Erythroblast (primary cell): ENCODE measurements around the gene SHOC1.
A peak's percentile ranks its signal among the peaks of the same experiment; 100 is the strongest.

ENCODE experiments used
- DNase-seq, 2 experiments: peaks; one replicate each; lab custom pipeline; 2025; lab: John Stamatoyannopoulos, UW
- GATA1 ChIP-seq: IDR thresholded peaks from 2 replicates; pipeline ENCODE4 v1.6.1; 2011; ENCODE audit warnings: low read depth, mild to moderate bottlenecking, control low read depth, low read length, moderate library complexity
- POLR2A ChIP-seq: IDR thresholded peaks from 2 replicates; pipeline ENCODE4 v1.6.1; 2011; ENCODE audit warnings: mild to moderate bottlenecking, low read length

SHOC1 gene

GRCh38 chr9:111794835-111795556 lies at the start of gene SHOC1:
Gene SHOC1, minus strand, starts transcription at chr9:111794937. Its CDS starts 3,519 bp downstream, at chr9:111791418.
- TF ChIP-seq GATA1 (no peak), POLR2A (no peak)
- no peak for DNase-seq

- DNase-seq: no peak
- TF ChIP-seq GATA1 (no peak), POLR2A (no peak)
Observed at GRCh38 chr9:111843971-111844370, 49.2 kb upstream of the SHOC1 start.

- DNase-seq: no peak
- TF ChIP-seq GATA1 (no peak), POLR2A (no peak)
Observed at GRCh38 chr9:111842313-111842712, 47.6 kb upstream of the SHOC1 start.

- no peak for DNase-seq
- TF ChIP-seq POLR2A (no peak), GATA1 (no peak)
Observed at GRCh38 chr9:111840442-111840841, 45.7 kb upstream of the SHOC1 start.

- no peak for DNase-seq
- TF ChIP-seq GATA1 (no peak), POLR2A (no peak)
Observed at GRCh38 chr9:111839987-111840386, 45.2 kb upstream of the SHOC1 start.

- TF ChIP-seq POLR2A (no peak), GATA1 (no peak)
- DNase-seq: no peak
Observed at GRCh38 chr9:111839387-111839786, 44.6 kb upstream of the SHOC1 start.

- no peak for TF ChIP-seq GATA1
- no peak for TF ChIP-seq POLR2A
- no peak for DNase-seq
Observed at GRCh38 chr9:111838439-111838838, 43.7 kb upstream of the SHOC1 start.

GRCh38 chr9:111836311-111836710 lies 41.6 kb upstream of the SHOC1 start:
- no peak for TF ChIP-seq POLR2A
- TF ChIP-seq GATA1: no peak
- no peak for DNase-seq

- DNase-seq: no peak
- no peak for TF ChIP-seq GATA1
Observed at GRCh38 chr9:111833941-111834340, 39.2 kb upstream of the SHOC1 start.

GRCh38 chr9:111832449-111832848 lies 37.7 kb upstream of the SHOC1 start:
- no peak for DNase-seq

GRCh38 chr9:111831371-111832108 lies 36.8 kb upstream of the SHOC1 start:
- no peak for DNase-seq
- no peak for TF ChIP-seq GATA1
- TF ChIP-seq POLR2A: no peak

More at GRCh38 chr9:111832449-111832848, 37.7 kb upstream of the SHOC1 start:
- TF ChIP-seq POLR2A (no peak), GATA1 (no peak)

- DNase-seq: peak; percentile 11 to 27
- TF ChIP-seq GATA1 (no peak), POLR2A (no peak)
Observed at GRCh38 chr9:111828193-111828592, 33.5 kb upstream of the SHOC1 start.

GRCh38 chr9:111825468-111826145 lies 30.9 kb upstream of the SHOC1 start:
- TF ChIP-seq GATA1 (no peak), POLR2A (no peak)
- DNase-seq: no peak

GRCh38 chr9:111821006-111821528 lies 26.3 kb upstream of the SHOC1 start:
- TF ChIP-seq POLR2A (no peak), GATA1 (no peak)
- no peak for DNase-seq

- no peak for TF ChIP-seq POLR2A
- no peak for TF ChIP-seq GATA1
- no peak for DNase-seq
Observed at GRCh38 chr9:111819360-111819759, 24.6 kb upstream of the SHOC1 start.
